GM19463 (cell line): Measurements from ENCODE around the gene ZEB1.
A peak's percentile ranks its signal among the peaks of the same experiment; 100 is the strongest.
"Not testable (repeated sequence)": the region's sequence is repeated elsewhere in the genome, so short reads cannot be mapped to it uniquely, and the experiment has no call there.

Source experiments
- ATAC-seq: cut with Tn5 transposase; IDR thresholded peaks from one replicate; pipeline ENCODE4 v1.9.1; 2021; ENCODE audit warnings: mild to moderate bottlenecking, moderate library complexity; ENCODE audit not compliant: unreplicated experiment

Gene ZEB1

DNA sequence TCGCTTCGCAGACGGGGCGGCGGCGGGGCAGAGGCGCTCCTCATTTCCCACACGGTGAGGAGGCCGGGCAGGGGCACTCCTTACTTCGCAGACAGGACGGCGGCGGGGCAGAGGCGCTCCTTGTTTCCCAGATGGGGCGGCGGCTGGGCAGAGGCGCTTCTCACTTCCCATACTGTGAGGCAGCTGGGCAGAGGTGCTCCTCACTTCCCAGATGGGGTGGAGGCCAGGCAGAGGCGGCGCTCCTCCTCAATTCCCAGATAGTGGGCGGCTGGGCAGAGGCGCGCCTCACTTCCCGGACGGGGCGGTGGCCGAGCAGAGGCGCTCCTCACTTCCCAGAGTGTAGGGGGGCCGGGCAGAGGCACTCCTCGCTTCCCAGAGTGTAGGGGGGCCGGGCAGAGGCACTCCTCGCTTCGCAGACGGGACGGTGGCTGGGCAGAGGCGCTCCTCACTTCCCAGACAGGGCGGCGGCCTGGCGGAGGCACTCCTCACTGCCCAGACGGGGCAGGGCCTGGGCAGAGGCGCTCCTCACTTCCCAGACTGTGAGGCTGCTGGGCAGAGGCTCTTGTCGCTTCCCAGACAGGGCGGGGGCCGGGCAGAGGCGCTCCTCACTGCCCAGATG, 43.1 kb downstream of the ZEB1 start:
- no peak for ATAC-seq

- ATAC-seq = not testable (repeated sequence)
Measured at GRCh38 chr10:31363696-31364095, 44.7 kb downstream of the ZEB1 start.

GRCh38 chr10:31364238-31364637, 45.2 kb downstream of the ZEB1 start:
- ATAC-seq = not testable (repeated sequence)

DNA sequence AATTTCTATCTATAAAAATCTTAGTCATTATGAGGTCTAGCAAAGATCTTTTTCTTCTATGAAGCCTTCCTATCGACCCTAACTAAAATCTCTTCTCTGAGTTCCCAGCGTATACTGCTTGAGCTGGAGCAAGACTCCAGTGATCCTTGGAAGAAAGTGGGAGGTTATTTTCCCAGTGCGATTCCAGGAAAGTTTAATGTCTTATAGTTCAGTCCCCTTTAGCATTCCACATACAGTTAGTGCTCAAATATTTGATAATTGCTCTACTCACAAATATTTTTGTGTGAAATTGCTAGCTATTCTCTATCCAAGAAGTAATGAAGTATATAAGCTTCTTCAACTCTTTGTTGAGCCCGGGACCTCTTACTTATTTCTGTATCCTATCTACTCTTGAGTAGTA, 47.7 kb downstream of the ZEB1 start:
- ATAC-seq = no peak

- no peak for ATAC-seq
Measured at GRCh38 chr10:31368724-31369123, 49.7 kb downstream of the ZEB1 start.

GRCh38 chr10:31372439-31372838, 53.4 kb downstream of the ZEB1 start:
- no peak for ATAC-seq

GRCh38 chr10:31374146-31374696, 55.2 kb downstream of the ZEB1 start:
- no peak for ATAC-seq

GRCh38 chr10:31381171-31381570, 62.2 kb downstream of the ZEB1 start:
- no peak for ATAC-seq

DNA sequence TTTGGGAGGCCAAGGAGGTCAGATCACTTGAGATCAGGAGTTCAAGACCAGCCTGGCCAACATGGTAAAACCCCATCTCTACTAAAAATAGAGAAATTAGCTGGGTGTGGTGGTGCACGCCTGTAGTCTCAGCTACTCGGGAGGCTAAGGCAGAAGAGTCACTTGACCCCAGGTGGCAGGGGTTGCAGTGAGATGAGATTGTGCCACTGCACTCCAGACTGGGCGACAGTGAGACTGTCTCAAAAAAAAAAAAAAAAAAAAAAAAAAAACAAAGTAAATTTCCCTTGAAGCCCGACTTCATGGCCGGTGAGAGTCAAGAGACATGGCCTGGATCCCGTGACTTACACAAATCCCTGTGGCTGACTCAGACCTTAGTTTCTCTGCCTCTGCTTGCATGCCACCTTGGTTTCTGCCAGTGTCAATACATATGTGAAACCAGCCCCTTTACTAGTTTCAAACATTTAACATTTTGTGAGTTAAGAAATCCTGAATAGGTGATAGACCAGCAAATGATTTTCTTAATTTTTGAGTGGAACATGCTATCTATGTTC, 62.8 kb downstream of the ZEB1 start:
- no peak for ATAC-seq

GRCh38 chr10:31383810-31384588, 65.0 kb downstream of the ZEB1 start:
- ATAC-seq = peak; percentile 95

- peak; percentile 19 for ATAC-seq
Measured at GRCh38 chr10:31384589-31384949, 65.6 kb downstream of the ZEB1 start.

- ATAC-seq = no peak
Measured at GRCh38 chr10:31390804-31391203, 71.8 kb downstream of the ZEB1 start.

- peak; percentile 61 for ATAC-seq
Measured at GRCh38 chr10:31393844-31394243, 74.8 kb downstream of the ZEB1 start.

GRCh38 chr10:31395695-31396094, 76.7 kb downstream of the ZEB1 start:
- ATAC-seq = no peak

- no peak for ATAC-seq
Measured at GRCh38 chr10:31396376-31396775, 77.4 kb downstream of the ZEB1 start.

GRCh38 chr10:31397852-31398251, 78.8 kb downstream of the ZEB1 start:
- ATAC-seq = no peak

- ATAC-seq = no peak
Measured at GRCh38 chr10:31399171-31399570, 80.2 kb downstream of the ZEB1 start.

DNA sequence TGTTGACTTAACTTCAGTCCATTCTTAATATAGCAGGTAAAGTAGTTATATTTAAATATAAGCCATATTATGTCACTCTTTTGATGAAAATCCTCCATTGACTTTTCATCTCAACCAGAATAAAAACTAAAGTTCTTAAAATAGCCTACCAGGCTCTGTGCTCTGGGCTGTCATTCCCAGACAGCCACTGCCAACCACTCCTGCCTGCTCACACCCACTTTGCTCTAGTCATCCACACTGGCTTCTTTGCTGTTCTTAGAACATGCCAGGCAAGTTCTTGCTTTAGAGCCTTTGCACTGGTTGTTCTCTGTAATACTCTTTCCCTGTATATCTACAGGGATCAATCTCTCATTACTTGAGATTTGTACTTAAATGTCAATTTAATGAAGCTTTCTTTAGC, 80.6 kb downstream of the ZEB1 start:
- ATAC-seq = no peak

DNA sequence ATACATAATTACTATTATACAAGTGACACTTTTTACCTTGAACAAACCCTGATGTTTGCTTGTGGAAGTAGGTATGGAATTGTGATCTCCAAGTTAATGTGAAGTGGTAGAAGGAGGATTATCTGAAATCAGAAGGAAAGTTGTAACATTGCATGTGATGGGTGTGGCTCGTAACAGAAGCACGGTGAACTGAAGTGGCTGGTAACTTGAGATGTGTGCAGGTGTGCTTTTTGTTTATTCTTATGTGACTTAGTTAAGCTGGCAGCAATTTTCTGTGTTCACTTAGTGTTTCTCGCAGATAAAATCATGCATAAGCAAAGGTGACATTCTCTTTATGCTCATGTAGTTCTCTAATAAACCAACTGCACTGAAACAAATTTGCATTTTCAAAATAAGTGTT, 82.3 kb downstream of the ZEB1 start:
- ATAC-seq = no peak

GRCh38 chr10:31404640-31405039, 85.6 kb downstream of the ZEB1 start:
- no peak for ATAC-seq

GRCh38 chr10:31405829-31406228, 86.8 kb downstream of the ZEB1 start:
- ATAC-seq = not testable (repeated sequence)

GRCh38 chr10:31412397-31412796, 93.4 kb downstream of the ZEB1 start:
- not testable (repeated sequence) for ATAC-seq
